Spleen (tissue), 7 donors: Measurements from ENCODE around the gene TMA7.

ENCODE experiments used
- POLR2A ChIP-seq, 3 donors: fragments of 450-650 bp; IDR thresholded peaks; one replicate each; pipeline ENCODE4 v1.5.1; 2017; ENCODE audit warnings: antibody characterized with exemption in 3 of 3, mild to moderate bottlenecking in 1 of 3
- POLR2AphosphoS5 ChIP-seq, 3 donors: sonication (generic); formaldehyde crosslinking; IDR thresholded peaks; one replicate each; pipeline ENCODE4 v1.5.1; 2017; ENCODE audit warnings: antibody characterized with exemption in 3 of 3
- TF ChIP-seq, protein P1 (sequence below), 11 experiments: fragments of 200-600 bp in 7 of 11; fragments of 450-650 bp in 4 of 11; sonication (generic) in 4 of 11; IDR thresholded peaks in 8 of 11; conservative IDR thresholded peaks in 3 of 11; 1 replicate in 7 of 11; 2 replicates in 4 of 11; pipeline versions ENCODE4 v1.4.0 to v1.8.0; 2016 to 2021; ENCODE audit warnings: antibody characterized with exemption in 11 of 11, inconsistent platforms in 4 of 11, mild to moderate bottlenecking in 1 of 11
- donor health status: DM: no; HTN: no; CAD: no; lungs with moderate emphysema.
- donor health status: DM: no; HTN: no; CAD: no.
- donor health status: DM: no; HTN: no; CAD: no.

DNA sequence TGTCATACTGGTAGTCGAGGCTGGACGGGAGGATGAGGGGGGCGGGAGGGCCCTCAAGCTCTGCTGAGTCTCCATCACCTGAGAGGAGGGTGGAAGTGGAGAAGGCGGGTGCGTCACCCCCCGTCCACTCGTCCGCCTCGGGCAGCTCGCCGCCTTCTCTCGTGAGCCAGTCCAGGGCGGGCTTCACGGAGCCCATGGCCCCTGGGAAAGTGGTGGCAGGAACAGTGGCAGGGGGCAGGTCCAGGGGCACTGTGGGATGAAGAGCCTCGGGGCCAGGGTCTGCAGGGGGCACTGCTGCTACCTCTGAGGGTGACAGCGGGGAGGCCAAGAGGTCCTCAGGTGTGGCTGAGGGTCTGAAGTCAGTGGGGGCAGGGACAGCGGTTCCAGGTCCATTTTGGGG lies 20.5 kb upstream of the TMA7 start:
- TF ChIP-seq, protein P1, sequence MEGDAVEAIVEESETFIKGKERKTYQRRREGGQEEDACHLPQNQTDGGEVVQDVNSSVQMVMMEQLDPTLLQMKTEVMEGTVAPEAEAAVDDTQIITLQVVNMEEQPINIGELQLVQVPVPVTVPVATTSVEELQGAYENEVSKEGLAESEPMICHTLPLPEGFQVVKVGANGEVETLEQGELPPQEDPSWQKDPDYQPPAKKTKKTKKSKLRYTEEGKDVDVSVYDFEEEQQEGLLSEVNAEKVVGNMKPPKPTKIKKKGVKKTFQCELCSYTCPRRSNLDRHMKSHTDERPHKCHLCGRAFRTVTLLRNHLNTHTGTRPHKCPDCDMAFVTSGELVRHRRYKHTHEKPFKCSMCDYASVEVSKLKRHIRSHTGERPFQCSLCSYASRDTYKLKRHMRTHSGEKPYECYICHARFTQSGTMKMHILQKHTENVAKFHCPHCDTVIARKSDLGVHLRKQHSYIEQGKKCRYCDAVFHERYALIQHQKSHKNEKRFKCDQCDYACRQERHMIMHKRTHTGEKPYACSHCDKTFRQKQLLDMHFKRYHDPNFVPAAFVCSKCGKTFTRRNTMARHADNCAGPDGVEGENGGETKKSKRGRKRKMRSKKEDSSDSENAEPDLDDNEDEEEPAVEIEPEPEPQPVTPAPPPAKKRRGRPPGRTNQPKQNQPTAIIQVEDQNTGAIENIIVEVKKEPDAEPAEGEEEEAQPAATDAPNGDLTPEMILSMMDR (IDR thresholded peaks at IDR 0.05 in 8 of 11, conservative IDR thresholded peaks at IDR 0.05 in 3 of 11), result no peak
- TF ChIP-seq POLR2A (IDR thresholded peaks at IDR 0.05) (no peak), POLR2AphosphoS5 (IDR thresholded peaks at IDR 0.05) (no peak)
